Stimulated activated CD8-positive, alpha-beta memory T cell treated with anti-CD3 and anti-CD28 coated beads, Interleukin-4, amount 100 ng/mL, for 4 hours (primary cell): ENCODE data around the gene UQCC2.

Source experiments
- DNase-seq, 2 donors: peaks; one replicate each; pipeline ENCODE4 v3.0.0-alpha.2; 2020; ENCODE audit warnings: low read depth in 2 of 2, low spot score in 1 of 2

UQCC2 gene

DNA sequence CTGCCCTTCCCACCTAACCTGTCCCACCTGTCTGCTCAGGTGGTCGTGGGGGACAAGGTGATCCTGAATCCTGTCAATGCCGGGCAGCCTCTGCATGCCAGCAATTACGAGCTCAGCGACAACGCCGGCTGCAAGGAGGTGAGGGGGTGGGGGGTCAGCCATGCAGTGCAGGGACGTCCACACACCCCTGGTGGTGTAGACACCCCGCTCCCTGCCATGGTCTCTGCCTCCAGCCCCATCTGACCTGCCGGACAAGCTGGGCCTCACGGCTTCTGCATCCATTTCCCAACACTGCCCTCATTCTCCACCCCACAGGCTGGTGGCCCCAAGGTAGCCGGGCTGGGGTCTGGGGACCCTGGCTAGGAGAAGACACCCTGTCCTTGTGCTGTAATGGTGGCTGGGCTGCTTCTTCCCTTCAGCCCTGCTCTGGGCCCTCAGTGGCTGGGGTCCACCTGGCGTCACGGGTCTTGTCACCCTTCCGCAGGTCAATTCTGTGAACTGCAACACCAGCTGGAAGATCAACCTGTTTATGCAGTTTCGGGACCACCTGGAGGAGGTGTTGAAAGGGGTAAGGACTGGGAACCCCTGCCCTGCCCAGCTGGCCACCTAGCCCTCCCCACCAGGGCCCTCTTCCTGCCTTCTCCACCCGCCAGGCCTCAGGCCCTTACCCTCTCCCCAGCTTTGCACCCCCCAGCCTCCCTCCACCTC is 52.4 kb downstream of the UQCC2 start:
- DNase-seq = no peak

DNA sequence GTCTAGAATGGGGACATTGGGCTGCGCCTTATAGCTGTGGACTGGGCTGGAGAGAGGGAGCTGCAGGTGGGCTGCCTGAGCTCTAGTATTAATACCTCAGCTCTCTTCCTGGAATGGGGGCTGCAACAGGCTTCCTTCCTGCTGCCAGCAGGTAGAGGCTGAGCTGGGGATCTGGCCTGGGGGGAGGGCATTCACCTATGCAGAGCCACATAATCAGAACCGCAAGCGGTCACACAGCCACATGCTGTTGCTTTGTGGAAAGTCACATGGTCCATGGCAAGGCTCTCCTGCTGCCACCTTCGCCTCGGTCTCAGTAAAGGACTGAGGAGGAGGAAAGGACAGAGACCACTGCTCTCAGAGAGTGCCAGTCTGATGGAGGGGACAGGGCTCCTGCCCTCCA is 54.7 kb downstream of the UQCC2 start:
- DNase-seq = no peak

DNA sequence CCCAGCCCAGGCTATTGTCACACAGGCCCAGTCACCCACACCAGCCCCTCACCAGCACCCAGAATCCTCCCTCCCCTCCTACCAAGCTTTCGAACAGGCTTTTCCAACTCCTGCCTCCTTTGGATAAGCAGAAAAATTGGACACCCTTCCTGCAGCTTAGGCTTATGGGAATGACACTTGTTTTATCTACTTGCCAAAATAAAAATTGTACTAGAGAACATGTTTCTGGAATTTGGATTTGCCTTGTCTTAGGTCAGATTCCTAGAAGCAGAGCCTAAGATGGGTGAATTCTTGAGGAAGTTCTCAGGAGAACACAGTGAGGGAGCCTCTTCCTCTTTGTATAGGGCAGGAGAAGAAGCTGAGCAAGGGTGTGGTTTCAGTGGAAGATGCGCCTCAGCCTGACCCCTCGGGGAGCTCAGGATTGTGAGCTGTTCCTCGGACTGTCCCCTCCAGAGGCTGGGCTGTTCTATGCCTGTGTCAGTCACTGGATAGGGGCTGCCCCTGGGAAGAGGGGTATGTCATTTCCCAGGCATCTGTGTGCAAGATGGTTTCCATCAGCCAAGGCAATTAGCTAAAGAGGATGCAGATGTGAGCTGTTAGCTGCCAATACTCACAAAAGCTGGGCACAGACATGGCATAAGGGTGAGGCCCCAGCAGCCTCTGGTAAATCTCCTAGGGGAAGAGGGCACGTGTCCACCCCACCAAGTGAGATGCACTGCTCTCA is 56.5 kb downstream of the UQCC2 start:
- DNase-seq = no peak

DNA sequence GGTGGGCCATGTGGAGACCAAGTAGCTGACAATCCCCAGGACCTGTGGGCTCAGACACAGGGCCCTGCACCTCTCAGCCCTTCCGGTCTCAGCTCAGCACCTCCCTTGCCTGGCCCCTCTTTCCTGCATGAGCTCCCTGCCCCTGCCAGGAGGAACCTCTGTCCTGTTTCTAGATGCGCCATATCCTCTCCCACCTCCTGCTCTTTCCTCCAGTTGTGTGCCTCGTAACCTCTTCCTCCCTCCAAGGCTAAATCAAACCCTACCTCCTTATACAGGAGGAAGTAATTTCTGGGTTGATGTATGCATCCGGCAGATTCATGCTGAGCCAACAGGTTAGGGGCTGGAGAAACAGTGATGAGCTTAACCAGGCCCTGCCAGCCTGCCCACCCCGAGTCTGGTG is 59.5 kb downstream of the UQCC2 start:
- DNase-seq = no peak

DNA sequence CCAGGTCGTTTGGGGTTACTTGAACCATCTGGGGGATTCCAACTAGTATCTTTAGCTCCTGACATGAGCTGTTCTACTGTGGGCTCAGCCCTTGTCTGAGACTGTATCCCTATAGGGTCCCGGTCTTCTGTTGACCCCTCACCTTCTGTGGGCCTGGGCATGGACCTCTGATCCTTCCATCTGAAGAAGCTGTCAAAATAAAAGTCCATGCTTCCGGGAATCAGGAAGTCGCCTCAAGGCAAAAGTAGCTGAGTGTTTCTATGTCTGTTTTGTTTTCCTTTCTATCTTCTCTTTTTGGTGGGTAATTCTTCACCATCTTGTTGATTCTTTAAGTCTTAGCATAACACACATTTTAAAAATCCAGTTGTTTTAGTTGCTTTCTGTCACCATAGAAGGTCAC is 60.1 kb downstream of the UQCC2 start:
- DNase-seq = no peak
